HG02884 (cell line): ENCODE measurements around the gene CEP131.
"Not testable (repeated sequence)": the region's sequence is repeated elsewhere in the genome, so short reads cannot be mapped to it uniquely, and the experiment has no call there.

Experiments
- ATAC-seq: cut with Tn5 transposase; IDR thresholded peaks from one replicate; pipeline ENCODE4 v1.9.1; 2021; ENCODE audit warnings: mild to moderate bottlenecking, moderate library complexity; ENCODE audit not compliant: unreplicated experiment

The CEP131 gene

DNA sequence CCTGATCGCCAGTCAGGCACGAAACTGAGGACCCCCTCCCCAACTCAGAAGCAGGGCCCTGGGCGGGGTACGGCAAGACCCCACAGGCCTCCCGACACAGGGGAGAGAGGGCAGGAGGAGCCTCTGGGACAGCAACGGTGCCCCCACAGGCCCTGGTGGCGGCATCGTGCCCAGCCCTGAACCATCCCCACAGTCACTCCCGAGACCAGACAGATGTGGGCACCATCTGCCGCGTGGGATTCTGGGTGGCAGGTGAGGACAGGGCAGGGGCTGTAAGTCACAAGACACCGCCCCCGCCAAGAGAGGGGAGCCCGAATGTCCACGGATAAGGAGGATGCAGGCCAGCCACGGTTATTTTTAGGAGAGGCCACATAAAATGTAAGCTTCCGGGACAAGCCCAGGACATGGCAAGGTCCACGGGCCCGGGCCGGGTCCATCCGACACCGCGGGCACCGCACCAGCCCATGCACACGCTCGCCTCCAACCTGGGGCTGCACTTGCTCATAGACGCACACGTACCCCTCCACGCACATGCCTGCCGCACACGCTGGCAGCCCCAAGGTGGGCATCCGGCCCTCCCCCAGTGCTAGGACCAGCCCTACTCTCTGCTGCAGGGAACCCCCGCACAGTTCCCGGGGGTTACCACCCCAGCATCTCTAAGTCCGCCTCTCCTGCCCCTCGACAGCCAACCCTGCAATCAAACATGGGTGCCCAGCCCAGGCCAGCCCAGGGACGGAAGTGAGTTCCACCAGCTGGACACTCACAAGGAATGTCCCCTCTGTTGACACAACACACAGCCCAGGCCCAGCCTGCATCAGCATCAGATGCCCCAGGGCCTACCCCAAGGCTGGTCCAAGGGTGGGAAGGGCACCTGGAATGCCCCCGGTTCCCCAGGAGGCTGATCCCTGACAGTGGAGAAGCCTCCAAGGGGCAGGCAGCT, 65.6 kb downstream of the CEP131 start:
- no peak for ATAC-seq

DNA sequence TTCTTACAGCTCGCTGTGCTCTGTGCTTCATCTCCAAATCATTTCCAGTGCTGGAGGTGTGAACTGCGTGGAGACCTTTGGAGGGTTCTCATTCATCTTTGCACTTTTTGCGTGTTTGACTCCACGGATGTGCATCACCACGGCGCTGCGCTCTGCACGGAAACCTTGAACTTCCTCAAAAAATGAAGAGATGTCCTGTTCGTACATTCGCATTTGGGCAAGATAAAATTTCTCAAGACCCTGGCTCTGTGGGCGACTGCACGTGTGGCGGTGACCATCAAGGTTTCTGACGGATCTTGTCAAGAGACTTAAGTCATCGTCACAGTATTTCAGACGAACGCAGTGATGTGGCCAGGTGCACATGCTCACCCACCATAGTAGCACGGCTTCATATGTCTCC, 67.8 kb downstream of the CEP131 start:
- ATAC-seq, result no peak

DNA sequence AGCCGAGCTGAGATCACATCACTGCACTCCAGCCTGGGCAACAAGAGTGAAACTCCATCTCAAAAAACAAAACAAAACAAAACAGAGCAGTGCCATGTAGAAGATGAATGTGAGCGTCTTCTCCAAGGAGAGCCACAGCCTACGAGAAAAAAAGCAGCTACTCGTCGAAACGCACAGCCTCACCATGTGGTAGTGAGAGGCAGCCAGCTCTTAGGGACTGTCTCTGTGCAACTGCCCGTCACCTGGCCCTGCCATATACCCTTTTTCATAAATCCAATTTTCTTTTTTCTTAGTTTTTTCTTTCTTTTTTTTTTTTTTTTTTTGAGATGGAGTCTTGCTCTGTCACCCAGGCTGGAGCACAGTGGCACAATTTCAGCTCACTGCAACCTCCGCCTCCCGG, 68.7 kb downstream of the CEP131 start:
- not testable (repeated sequence) for ATAC-seq

DNA sequence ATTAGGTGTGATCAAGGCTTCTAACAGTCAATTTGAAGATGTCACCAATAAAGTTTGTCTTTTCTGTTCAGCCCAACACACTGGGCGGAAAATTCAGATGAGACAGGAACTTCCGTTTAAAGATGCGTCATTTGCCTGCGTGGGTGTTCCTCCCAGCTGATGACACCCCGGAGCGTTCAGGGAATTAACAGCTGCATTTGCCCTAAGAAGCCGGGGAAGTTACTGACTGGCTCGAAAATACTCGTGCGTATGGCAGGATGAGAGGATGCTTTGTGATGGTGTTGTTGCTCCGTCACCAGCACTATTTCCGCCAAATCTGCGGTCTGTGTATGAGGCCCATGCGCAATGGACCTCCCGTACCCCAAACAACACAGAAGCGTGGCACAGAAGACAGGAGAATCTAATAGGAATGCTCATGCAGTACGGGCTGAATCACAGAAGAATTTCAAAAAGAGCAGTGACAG, 69.4 kb downstream of the CEP131 start:
- no peak for ATAC-seq

DNA sequence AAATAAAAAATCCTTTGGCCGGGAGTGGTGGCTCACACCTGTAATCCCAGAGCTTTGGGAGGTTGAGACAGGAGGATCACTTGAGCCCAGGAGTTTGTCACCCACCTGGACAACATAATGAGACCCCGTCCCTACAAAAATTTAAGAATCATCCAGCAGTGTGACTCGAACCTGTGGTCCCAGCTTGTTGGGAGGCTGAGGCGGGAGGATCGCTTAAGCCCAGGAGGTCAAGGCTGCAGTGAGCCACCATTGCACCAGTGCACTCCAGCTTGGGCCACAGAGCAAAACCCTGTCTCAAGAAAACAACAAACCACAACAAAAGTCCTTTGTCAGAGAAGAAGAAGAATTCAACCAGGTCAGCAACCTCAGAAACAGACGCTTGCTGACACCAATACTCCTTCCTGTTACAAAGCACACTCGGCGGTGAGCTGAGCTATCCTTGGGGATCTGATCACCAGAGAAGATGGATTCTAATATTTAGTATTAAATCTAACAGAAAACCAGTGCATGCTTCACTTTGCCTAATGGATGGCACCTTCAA, 70.4 kb downstream of the CEP131 start:
- no peak for ATAC-seq

DNA sequence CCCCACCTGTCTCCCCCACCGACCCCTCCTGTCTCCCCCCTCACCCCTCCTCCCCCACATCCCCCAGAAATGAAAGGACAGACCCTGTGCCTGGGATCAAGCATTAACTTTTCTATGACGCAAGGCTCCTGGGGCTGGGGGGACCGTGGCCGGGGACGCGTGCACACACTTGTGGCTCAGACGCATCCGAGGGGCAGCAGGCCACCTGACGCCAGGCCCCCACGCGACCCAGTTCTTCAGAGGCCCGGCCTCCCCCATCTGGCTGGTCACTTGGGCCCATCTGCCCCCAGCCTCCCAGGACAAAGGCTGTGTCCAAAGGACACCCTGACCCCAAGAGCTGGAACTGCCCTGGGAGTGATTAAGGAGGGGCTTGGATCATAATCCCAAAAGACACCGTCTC, 71.5 kb downstream of the CEP131 start:
- ATAC-seq, result no peak

DNA sequence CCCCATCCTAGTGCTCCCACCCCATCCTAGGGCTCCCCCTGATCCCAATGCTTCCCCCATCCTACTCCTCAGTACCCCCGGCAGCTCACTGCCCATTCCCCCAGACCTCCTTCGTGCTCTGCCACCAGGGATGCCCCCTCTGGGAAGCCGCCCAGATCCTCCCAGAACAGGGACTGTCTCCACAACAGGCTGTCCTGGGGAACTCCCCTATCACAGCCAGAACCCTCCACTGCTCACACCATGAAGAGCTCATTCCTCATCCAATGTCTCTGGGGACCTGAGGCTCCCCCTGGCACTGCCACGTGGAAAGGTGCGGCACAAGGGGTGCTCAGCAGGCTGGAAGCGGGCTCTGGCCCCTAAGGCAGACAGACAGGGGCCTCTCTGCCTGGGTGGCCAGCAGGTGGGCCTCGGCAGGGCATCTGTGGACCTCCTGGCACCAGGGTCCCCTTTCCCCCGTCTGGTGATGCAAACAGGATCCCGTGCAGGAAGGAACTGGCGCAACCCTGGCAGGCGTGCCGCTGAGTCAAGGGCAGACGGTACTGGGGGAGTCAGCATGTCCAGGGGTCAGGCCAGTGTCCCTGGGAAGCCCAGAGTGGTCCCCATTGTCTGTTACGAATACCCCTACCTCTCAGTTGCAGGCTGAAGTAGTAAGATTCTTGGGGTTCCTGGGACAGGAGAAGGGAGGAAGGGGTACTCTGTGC, 72.2 kb downstream of the CEP131 start:
- ATAC-seq, result no peak

DNA sequence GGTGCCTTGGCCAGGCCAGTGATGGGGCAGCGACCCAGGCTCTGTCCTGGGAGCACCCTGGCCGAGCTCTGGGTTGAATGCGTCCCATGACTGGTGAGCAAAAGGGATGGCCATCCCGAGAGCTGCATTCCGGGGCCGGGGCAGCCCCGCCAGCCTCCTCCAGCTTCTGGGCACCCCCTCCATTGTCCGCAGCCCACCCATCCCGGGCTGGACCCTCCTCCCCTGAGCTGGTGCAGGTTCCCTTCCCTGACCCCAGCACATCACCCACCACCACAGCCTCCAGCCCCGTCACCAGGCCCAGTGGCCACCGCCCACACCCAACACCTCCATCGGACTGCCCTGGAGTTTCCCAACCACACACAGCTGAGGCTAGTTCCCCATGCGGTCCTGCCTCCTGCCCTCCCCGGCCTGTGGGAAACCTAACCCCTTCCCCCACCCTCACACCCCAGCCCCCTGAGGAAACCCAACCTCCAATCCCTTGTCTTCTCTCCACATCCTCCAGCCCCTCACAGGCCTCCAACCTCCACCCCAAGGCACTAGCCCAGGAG, 73.7 kb downstream of the CEP131 start:
- ATAC-seq, result no peak

DNA sequence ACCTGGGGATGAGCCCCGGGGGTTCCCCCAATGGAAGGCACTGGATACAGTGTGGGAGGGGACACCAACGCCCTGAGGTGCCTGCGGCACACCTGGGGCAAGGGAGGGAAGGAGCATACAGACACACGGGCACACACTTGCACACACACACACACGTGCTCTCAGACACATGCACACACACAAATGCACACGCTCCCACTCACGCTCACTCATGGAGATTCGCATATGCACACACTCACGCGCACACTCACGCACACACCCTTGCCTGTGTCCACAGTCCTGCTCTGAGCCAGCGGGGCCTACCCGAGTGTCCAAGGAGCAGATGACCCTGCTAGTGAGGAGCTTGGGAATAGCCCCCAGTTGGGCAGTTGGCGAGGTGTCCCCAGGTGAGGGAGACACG, 74.2 kb downstream of the CEP131 start:
- ATAC-seq, result no peak

DNA sequence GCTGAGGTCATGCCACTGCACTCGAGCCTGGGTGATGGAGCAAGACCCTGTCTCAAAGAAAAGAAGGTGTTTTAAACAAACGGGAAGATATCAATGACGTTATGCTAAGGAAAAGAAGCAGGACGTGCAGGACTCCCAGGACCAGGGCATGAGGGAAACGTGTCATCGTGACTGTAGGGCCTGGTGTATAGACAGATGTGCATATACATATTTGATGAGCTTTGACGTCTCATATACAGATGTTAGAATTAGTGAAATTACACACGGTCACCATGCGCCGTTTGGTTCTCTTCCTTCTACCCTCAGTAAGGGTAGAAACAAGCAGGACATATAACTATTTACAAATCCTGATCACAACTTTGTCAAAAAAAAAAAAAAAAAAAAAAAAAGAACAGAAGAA, 75.1 kb downstream of the CEP131 start:
- no peak for ATAC-seq

DNA sequence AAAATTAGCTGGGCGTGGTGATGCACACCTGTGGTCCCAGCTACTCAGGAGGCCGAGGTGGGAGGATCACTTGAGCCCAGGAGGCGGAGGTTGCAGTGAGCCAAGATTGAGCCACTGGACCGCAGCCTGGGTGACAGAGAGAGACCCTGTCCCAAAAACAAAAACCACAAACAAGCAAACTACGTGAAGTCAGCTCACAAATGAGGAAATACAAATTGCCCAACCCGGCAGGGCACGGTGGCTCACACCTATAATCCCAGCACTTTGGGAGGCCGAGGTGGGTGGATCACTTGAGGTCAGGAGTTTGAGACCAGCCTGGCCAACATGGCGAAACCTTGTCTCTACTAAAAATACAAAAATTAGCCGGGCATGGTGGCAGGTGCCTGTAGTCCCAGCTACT, 76.6 kb downstream of the CEP131 start:
- not testable (repeated sequence) for ATAC-seq

DNA sequence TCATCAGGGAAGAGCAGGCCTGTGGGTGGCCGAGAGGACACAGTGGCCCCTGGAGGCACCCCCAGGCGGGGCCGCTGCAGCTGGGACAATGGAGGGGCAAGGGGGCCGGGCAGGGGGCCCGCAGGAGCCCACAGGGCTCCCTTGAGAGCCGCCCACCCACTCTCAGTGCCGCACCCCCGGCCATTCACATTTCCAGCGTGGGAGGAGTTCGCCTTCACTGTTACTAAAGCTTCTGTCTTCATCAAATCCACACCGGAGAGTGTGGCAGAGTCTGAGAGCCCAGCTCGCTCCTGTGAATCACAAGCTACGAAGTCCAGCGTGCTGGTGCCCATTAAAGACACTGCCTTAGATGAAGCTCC, 78.4 kb downstream of the CEP131 start:
- no peak for ATAC-seq

DNA sequence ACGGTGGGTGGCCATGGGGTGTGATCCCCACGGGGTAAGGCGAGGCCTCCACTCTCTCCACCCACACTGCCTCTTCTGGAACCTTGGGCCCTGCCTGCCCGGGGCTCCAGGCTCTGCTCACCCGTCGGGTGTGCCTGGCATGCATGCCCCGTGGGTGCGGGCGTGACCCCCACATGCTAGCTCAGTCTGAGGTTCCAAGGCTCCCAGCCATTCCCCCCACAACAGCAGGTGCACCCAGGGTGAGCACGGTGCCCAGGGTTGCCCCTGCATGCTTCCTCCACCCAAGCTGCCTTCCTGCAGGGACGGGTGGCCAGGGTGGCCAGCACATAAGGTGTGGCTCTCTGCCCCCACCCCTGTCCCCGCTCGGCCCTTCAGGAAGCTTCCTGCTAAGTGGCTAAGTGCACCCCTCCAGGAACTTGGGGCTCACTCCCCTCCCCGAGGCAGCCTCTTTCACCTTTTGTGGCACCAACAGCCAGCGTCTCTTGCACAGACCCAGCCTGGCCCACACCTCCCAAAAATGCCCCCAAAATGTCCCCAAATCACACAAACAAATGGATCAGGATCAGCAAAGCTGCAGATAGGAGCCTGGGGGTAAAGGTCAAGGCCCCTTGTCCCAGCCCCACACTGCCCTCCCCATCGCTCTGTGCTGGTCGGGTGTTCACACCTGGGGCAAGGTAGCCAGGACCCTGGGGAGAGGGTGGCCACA, 78.9 kb downstream of the CEP131 start:
- ATAC-seq, result no peak

DNA sequence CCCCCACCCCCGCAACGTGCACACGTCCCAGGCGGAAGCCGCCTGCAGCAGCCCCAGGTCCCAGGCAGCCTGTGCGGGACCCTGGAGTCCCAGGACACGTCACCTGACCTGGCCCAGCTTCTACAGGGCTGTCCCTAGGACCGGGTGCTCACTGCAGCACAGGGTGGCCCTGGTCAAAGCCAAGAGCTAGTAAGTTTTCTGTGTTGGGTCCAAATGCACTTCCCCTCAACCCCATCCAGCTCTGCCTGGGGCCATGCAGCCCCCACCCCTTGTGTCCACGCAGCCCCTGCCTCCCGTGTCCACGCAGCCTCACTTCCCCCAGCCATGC, 79.6 kb downstream of the CEP131 start:
- ATAC-seq, result no peak

DNA sequence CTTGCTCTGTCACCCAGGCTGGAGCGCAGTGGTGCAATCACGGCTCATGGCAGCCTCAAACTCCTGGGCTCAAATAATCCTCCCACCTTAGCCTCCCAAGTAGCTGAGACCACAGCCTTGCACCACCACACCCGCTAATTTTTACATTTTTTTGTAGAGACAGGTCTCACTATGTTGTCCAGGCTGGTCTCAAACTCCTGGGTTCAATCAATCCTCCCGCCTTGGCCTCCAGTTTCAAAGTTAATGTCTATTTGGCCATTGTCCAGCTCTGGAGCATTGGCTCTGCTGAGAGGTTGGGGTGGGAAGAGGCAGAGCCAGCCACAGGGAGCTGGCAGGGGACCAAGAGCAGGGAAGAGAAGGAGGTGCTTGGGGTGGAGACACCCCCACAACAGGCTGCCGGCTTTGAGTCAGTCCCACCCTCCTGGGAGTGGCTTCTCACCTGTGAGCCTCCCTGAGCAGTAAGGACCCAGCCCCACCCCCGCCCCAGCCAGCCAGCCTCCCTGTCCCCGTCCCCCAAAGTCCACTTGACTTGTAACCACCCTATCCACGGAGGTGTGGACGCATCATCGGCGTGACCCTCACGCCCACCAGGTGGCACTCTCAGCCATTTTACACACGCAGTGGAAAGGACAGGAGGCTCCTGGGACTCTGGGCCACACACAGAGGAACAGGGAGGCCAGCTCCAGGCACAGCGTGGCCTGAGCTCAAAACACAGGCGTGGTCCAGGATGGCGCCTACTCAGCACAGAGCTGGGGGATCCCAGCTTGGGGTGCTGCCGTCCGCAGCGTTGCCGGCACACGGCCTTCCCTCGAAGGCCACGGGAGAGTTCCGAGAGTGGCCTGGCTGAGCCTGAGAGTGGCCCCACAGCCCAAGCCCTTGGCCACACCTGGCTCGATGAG, 80.2 kb downstream of the CEP131 start:
- ATAC-seq, result no peak

DNA sequence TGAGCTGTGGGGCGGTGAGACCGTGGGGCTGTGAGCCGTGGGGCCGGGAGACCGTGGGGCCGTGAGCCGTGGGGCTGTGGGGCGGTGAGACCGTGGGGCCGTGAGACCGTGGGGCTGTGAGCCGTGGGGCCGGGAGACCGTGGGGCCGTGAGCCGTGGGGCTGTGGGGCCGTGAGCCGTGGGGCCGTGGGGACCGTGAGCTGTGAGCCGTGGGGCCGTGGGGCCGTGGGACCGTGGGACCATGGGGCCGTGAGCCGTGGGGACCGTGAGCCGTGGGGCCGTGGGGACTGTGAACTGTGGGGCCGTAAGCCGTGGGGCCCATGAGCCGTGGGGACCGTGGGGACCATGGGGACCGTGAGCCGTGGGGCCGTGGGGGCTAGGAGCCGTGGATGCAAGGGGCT, 82.1 kb downstream of the CEP131 start:
- ATAC-seq, result no peak

DNA sequence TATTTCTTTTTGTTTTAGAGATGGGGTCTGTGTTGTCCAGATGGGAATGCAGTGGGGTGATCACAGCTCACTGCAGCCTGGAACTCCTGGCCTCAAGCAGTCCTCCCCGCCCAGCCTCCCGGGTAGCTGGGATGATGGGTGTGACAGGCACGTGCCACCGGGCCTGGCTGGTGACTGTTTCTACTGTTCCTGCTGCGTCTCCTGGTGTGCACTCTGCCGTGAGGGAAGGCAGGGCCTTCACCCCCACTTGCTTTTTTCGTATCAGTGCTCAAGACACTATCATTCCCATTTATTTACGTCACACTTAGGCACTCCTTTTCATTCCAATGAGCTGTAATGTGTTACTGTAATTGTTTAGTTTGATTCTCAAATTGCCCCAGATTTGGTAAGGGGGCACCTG, 82.7 kb downstream of the CEP131 start:
- ATAC-seq, result no peak
